OCI-LY7 (cell line): Measurements from ENCODE around the gene PABPC1L.

Experiments
- EZH2phosphoT487 ChIP-seq: fragments of 200-600 bp; sonication (generic); IDR thresholded peaks from 2 replicates; pipeline ENCODE4 v1.6.1; 2018; ENCODE audit warnings: low read depth, borderline replicate concordance, mild to moderate bottlenecking, mixed run types, antibody characterized with exemption, low read length, moderate library complexity, mixed read lengths
- TF ChIP-seq, protein P1 (sequence below): fragments of 200-600 bp; sonication (generic); conservative IDR thresholded peaks from 2 replicates; pipeline ENCODE4 v1.5.1; 2014; ENCODE audit warnings: mild to moderate bottlenecking, antibody characterized with exemption, low read length, moderate library complexity, mixed read lengths

DNA sequence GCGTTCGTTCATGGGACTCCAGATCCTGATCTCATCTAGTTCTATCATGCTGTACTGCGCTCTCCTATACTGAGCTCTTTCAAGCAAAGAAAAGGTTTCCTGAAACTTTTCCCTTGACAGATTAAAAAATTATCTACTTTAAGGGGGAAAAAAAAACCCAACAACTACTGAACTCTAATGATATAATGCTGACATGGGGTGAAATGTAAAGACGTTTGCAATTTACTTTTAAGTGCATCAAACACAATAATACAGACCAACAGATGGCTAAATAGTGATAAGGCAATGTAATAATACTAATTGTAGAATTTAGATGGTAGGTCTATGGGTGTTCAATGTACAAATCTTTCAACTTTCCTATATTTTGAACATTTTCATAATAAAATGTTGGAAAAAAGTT is 34.0 kb downstream of the PABPC1L start:
- TF ChIP-seq, protein P1, sequence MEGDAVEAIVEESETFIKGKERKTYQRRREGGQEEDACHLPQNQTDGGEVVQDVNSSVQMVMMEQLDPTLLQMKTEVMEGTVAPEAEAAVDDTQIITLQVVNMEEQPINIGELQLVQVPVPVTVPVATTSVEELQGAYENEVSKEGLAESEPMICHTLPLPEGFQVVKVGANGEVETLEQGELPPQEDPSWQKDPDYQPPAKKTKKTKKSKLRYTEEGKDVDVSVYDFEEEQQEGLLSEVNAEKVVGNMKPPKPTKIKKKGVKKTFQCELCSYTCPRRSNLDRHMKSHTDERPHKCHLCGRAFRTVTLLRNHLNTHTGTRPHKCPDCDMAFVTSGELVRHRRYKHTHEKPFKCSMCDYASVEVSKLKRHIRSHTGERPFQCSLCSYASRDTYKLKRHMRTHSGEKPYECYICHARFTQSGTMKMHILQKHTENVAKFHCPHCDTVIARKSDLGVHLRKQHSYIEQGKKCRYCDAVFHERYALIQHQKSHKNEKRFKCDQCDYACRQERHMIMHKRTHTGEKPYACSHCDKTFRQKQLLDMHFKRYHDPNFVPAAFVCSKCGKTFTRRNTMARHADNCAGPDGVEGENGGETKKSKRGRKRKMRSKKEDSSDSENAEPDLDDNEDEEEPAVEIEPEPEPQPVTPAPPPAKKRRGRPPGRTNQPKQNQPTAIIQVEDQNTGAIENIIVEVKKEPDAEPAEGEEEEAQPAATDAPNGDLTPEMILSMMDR = no peak
- no peak for TF ChIP-seq EZH2phosphoT487
